NCI-H1436 (cell line): ENCODE results near the gene RSL1D1.

Source experiments
- DNase-seq: peaks from one replicate; lab custom pipeline; 2025; lab: John Stamatoyannopoulos, UW

RSL1D1 gene

GRCh38 chr16:11851294-11852091 lies at the start of gene RSL1D1:
Gene RSL1D1 (minus strand): TSS chr16:11851542. CDS start chr16:11851512, 30 bp downstream.
- DNase-seq = peak; percentile 87

DNA sequence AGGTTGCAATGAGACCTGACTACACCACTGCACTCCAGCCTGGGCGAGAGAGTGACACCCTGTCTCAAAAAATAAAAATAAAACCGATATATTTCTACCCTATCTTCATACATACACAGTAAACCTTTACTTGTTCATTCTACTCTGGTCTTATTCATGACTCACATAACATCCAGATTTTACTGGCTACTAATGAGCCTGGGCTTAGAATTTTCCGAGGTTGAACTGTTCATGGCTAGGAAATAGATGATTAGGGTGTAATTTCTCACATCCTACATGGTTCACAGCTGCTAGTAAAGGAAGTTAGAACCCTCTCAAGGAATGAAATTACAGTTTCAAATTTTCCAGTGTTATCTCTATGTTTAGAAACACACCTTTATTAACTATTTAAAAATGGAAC lies 49.7 kb upstream of the RSL1D1 start:
- DNase-seq = no peak

DNA sequence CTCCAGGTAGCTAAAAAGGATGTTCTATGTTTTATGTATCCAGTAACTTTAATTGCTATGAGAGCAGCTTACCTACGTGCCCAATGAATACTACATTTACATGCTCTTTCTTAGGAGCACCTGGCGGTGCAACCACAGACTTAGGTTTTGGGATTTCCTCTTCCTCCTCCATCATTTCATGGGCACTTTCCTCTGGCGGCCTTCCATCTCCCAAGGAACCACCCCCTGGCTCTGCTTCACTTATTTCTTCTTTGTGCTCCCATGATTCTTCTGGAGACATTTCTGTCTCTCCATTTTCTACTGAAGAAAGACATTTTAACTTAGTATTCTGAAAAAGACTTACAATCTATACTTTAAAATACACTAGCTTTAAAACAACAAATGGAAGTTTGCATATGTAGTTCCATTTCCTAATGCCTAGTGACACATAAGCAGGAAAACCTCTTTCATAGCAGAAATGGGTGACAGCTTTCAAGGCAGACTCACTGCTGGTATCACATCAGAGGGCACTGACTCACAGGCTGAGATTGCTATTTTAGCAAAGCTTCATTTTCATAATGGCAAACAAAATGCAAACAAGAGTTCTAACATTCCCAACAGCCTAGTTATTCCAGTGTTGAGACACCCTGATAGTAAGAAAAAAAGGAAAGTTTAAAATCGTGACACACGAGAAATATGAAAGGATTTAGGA lies 45.3 kb upstream of the RSL1D1 start:
- DNase-seq = no peak

DNA sequence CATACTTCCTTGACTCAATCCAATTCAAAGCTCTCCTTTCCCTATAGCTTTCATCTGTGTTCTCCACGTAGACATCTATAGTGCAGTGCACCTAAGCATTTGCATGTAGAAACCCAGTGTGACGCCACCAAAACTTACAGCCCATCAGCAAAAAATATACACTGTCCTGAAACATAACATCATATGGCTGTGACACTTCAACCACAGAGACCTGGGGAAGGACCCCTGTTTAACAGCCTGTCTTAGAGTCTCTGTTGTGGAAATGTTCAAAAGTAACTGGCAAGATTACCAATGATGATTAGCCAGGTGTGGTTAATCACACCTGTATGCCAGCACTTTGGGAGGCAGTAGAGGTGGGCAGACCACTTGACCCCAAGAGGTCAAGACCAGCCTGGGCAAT lies 42.2 kb upstream of the RSL1D1 start:
- DNase-seq = no peak

DNA sequence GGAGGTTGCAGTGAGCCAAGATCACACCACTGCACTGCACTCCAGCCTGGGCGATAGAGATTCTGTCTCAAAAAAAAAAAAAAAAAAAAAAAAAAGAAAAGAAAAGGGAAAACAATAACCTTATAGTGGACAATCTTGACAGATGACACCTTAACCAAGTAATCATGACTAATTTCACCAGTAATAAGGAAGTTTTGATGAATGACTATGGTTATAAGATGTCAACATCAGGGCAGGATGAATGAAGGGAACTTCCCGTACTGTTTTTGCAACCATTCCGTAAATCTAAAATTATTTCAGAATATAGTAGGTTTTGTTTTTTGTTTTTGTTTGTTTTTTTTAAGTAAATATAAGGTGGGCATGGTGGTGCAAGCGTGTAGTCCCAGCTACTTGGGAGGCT lies 41.4 kb upstream of the RSL1D1 start:
- DNase-seq = no peak

DNA sequence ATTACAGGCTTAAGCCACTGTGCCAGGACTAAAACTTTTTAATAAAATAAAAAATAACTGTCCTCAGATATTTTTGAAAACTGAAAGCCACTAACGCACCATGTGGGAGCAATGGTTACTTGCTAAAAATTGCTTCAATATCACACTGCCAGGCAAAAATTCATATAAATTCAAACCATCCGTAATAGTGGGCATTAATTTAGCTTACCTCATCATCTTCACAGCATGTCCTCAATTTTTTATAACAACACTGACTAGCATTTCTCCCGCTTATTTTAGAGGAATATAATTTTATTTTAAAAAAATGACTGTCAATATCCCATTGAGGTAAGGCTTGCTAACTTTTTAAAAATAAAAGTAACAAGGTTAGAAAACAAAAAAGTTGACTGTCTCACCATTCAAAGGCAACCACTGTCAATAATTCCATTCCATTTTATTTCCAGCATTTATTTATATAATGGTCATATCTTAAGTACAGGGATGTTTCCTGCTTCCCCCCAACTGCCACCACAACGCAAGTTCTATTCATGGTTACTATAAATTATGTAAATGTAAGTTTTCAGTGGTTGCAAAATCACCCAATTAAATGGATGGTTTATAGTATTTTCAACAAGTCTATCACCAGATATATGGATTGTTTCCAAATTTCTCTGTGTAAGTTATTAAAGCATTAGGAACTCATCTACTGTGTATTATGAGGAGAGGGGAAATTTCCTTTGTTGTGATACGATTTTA lies 39.1 kb upstream of the RSL1D1 start:
- no peak for DNase-seq

DNA sequence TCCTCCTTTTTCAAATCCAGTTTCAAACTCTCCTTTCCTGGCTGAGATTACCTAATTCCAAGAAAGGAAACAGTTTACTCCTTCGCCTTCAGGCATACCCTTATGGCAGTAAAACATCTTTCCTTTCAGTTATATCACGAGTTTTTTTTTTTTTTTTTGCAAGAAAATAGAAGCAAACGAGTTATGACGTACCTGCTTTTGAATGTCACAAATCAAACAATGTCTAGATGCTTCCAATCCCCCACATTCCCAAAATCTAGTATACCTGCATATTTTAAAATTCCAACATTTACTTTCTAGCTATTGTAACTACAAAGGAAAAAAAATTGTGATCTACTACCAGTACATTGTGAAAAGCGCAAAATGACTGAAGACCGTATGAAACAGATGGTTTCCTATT lies 35.5 kb upstream of the RSL1D1 start:
- no peak for DNase-seq

- DNase-seq = no peak
Observed at GRCh38 chr16:11884035-11884434, 32.7 kb upstream of the RSL1D1 start.

DNA sequence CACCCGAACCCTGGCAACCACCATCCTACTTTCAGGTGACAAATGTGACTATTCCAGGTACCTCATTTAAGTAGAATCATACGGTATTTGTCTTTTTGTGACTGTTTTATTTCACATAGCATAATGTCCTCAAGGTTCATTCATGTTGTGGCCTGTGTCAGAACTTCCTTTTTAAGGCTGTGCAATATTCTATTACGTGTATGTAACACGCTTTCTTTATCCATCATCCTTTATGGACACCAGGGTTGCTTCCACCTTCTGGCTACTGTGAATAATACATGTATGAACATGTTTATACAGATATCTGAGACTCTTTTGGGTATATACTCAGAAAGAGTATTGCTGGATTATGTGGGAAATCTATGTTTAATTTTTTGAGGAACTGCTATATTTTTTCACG lies 28.7 kb upstream of the RSL1D1 start:
- no peak for DNase-seq

GRCh38 chr16:11877374-11877773 lies 26.0 kb upstream of the RSL1D1 start:
- DNase-seq = no peak

- DNase-seq = no peak
Observed at GRCh38 chr16:11876306-11876705, 25.0 kb upstream of the RSL1D1 start.

GRCh38 chr16:11875721-11876120 lies 24.4 kb upstream of the RSL1D1 start:
- no peak for DNase-seq

DNA sequence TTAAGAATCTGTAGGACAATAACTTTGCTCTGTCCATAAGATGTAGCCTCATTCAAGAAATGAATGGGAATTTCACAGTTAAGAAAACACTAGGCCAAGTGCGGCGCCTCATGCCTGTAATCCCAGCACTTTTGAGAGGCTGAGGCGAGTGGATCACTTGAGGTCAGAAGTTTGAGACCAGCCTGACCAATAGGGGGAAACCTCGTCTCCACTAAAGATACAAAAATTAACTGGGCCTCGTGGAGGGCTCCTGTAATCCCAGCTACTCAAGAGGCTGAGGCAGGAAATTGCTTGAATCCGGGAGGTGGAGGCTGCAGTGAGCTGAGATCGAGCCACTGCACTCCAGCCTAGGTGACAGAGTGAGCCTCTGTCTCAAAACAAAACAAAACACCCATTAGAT lies 19.9 kb upstream of the RSL1D1 start:
- DNase-seq = no peak

DNA sequence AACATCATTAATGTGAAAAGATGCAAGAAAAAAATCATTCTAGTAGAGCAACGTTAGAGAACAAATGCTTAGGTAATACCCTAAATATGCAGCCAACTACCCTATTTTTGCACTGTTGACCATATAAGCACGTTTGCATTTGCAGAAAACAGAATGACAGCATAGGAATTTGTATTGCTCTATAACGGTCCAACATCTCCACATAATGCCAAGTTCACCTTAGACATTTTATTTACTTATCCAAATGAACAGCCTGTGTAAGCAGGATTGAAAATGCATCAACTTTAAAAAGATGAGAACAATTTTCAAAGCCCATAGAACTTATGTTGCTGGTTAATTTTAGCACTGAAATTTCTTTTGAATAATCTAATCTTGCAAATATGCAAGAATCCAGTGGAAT lies 19.1 kb upstream of the RSL1D1 start:
- no peak for DNase-seq

DNA sequence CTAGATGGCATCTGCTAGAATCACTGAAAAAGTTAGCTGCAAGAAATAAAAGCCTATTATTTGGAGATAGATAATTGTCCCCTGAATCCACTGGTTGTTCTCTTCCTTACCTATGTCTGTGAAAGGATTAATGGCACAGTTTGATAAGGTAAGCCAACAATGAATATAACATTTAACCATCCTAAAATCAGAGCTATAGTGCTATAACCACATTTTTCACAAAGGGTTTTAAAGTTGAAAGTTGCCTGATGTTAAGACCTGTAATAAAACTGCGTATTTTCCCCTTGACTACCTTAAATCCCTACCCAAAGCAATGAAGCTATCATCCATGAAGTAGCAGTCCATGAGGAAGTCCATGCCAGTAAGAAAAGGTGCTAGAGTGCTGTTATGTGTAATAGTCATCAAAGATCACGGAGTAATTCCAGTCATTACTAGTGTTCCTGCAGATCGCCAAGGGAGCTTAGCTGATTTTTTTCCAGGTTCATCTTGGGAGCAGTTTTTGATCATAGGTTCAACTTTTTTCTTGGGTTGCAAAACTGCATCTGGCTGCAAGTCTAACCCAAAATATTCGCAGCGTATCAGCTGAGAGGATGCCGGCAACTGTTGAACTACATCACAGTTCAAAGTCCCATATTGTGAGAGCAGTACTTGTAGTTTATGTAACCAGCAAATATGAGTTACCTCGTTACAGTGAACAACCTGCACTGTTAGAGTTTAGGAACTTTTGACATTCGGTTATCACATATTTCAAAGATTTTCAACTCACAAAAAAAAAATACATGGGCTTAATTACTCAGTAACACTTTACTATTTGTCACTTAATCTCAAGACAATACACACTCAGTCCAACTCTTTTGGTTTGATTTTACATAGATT lies 18.2 kb upstream of the RSL1D1 start:
- DNase-seq = no peak

- DNase-seq = no peak
Observed at GRCh38 chr16:11868412-11868980, 17.2 kb upstream of the RSL1D1 start.

DNA sequence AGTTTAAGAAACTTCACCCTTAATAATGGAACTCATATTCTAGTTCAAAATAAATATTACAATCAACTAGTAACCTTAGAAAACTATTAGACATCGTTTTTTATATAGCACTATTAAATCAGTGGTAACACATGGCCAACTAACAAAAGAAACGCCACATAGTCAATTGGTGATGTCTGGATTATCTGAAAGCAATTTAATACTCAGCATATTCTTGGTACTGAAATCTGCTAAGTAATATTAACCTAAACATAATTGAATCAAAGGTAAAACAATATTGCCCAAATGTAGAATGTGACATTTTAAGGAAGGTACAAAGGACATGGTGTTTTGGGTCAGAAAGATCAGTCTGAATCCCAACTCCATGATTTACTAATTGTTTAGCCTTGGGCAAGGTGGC lies 11.1 kb upstream of the RSL1D1 start:
- DNase-seq = no peak

DNA sequence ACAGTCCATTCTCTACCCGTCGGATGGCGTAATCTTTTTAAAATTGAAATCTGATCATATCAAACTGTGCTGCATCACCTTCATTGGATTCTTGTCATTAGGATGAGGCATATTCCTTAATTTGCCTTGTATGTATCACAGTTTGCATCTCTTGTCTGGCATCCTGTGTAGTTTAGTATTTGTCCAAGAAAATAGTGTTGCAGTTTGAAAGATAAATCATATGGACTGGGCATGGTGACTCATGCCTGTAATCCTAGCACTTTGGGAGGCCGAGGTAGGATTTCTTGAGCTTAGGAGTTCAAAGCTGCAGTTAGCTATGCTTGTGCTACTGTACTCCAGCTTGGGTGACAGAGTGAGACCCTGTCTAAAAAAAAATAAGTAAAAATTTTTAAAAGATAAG lies 5.8 kb upstream of the RSL1D1 start:
- no peak for DNase-seq

GRCh38 chr16:11852092-11852809 lies 909 bp upstream of the RSL1D1 start:
- no peak for DNase-seq

DNA sequence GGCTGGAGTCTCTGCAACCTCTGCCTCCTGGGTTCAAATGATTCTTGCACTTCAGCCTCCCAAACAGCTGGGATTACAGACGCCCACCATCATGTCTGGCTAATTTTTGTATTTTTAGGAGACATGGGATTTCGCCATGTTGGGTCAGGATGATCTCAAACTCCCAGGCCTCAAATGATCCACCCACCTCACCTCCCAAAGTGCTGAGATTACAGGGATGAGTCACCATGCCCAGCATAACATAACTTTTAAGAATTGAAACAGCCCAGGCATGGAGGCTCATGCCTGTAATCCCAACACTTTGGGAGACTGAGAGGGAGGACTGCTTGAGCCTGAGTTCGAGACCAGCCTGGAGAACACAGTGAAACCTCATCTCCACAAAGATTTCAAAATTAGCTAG lies 2.5 kb downstream of the RSL1D1 start:
- no peak for DNase-seq

- DNase-seq = no peak
Observed at GRCh38 chr16:11844499-11844898, 6.8 kb downstream of the RSL1D1 start.
